ENCODE data around the gene CFB. TPM values are rescaled to one million over a fixed set of nuclear protein-coding genes. Genes with fewer than 3 reads are reported as not detected.
A peak's percentile ranks its signal among the peaks of the same experiment; 100 is the strongest.

The CFB gene
- total and polyA plus RNA-seq, 2 donors (not counting 3 experiments of a cell fraction or from before 2014, with no cell fraction given) = 0.87 to 1.5 TPM

DNA sequence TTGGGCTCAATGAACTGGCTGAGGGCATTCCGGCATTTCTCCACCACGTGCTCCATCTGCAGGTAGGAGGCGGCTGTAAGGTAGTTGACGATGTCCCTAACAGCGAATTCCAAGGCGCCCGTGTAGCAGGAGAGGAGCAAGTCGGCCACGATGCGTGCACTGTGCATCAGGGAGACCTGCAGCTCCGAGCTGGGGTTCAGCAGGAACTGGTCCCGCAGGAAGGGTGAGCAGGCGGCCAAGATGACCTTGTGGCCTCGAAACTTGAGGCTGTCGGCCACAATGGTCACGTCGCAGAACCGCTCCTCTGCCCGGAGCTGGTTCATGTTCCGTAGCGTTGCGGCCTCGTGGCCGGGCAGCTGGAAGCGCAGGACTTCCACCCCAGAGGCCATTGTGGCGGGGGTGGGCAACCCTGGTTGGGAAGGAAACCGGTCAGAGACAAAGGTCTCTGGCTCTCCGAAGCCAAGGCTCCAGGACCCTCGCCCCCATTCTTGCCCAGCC lies 44.9 kb upstream of the CFB start:
- ChIA-PET CTCF (interaction anchor here (2.8 kb wide), 1 partner anchor 51 kb away, joined by 27 read pairs; no protein-coding TSS in a partner anchor), POLR2A (no interaction called here)
- FAIRE-seq = no peak
- no peak overlapping the region for H3K9ac ChIP-seq (replicated peaks; ENCODE audit: extremely low read depth, insufficient read depth, low read length)
- no peaks in the 10 kb centered on the region for H3K79me2 ChIP-seq (ENCODE audit: control insufficient read depth, insufficient read depth, low read length)
- peaks cover 4 to 8% of the 10 kb centered on the region in 2 experiments for H3K27me3 ChIP-seq (ENCODE audit: control insufficient read depth in 2 of 2, insufficient read depth in 2 of 2, low read length in 2 of 2)
- peaks cover 12% of the 10 kb centered on the region for H3K4me1 ChIP-seq (ENCODE audit: control insufficient read depth, extremely low read depth, insufficient read depth, low read length)
- no peak for DNase-seq (ENCODE audit: low read depth, low spot score)
- no peak overlapping the region for H3K27ac ChIP-seq (ENCODE audit: insufficient read depth, low read depth, low read length)
- no peak for TF ChIP-seq JUN (IDR thresholded peaks at IDR 0.05; ENCODE audit: borderline replicate concordance, insufficient read depth, insufficient read length, low read depth)
- no peak for TF ChIP-seq EZH2 (IDR thresholded peaks at IDR 0.05; ENCODE audit: borderline replicate concordance, low read depth, low read length, severe bottlenecking)
- no peak for TF ChIP-seq POLR2AphosphoS5 (IDR thresholded peaks at IDR 0.05; ENCODE audit: insufficient read depth, low read depth, low read length)
- no peak for TF ChIP-seq GATA2 (IDR thresholded peaks at IDR 0.05; ENCODE audit: insufficient read depth, insufficient read length, low read depth, low read length)
- TF ChIP-seq, protein P1, sequence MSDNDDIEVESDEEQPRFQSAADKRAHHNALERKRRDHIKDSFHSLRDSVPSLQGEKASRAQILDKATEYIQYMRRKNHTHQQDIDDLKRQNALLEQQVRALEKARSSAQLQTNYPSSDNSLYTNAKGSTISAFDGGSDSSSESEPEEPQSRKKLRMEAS (IDR thresholded peaks at IDR 0.05; ENCODE audit: insufficient read depth, insufficient read length) = no peak
- TF ChIP-seq MYC (IDR thresholded peaks at IDR 0.05; ENCODE audit: low read depth, low read length) = no peak
- no peak for TF ChIP-seq FOS (IDR thresholded peaks at IDR 0.05; ENCODE audit: borderline replicate concordance, insufficient read depth, low read length)
- TF ChIP-seq, protein P2, sequence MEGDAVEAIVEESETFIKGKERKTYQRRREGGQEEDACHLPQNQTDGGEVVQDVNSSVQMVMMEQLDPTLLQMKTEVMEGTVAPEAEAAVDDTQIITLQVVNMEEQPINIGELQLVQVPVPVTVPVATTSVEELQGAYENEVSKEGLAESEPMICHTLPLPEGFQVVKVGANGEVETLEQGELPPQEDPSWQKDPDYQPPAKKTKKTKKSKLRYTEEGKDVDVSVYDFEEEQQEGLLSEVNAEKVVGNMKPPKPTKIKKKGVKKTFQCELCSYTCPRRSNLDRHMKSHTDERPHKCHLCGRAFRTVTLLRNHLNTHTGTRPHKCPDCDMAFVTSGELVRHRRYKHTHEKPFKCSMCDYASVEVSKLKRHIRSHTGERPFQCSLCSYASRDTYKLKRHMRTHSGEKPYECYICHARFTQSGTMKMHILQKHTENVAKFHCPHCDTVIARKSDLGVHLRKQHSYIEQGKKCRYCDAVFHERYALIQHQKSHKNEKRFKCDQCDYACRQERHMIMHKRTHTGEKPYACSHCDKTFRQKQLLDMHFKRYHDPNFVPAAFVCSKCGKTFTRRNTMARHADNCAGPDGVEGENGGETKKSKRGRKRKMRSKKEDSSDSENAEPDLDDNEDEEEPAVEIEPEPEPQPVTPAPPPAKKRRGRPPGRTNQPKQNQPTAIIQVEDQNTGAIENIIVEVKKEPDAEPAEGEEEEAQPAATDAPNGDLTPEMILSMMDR (IDR thresholded peaks at IDR 0.05; ENCODE audit: extremely low read depth in 1 of 2, insufficient read depth in 1 of 2, low read depth in 1 of 2, low read length in 2 of 2) = no peak
- TF ChIP-seq POLR2A (IDR thresholded peaks at IDR 0.05; ENCODE audit: low read depth, low read length) = no peak
- no peaks in the 10 kb centered on the region for H4K20me1 ChIP-seq (replicated peaks; ENCODE audit: control insufficient read depth, extremely low read depth, insufficient read depth, low read length)
- no TSS peak for BruUV-seq (replicated peaks)
- H3K9me3 ChIP-seq (replicated peaks; ENCODE audit: control insufficient read depth, insufficient read depth, low read length) = no peaks in the 10 kb centered on the region
- peak overlapping the region in 1 of 3 experiments; percentile 77 for H3K4me3 ChIP-seq (replicated peaks in 1 of 3; ENCODE audit: insufficient read depth in 1 of 3, low read depth in 1 of 3, low read length in 3 of 3)
- H3K36me3 ChIP-seq (ENCODE audit: control insufficient read depth in 2 of 2, extremely low read depth in 1 of 2, insufficient read depth in 2 of 2, low read length in 2 of 2) = no peaks in the 10 kb centered on the region
- dilution Hi-C loops (cut with MboI; ENCODE audit: extremely low pct_ligation_motif_present, low sequenced_read_pairs) = no loop called here
- peak overlapping the region; percentile 24 for H2AFZ ChIP-seq (ENCODE audit: low read depth, low read length)
- intact Hi-C loops (cut with micrococcal nuclease) = no loop called here
- H3K4me2 ChIP-seq (ENCODE audit: insufficient read depth, low read length) = peak overlapping the region; percentile 13
- no peaks in the 10 kb centered on the region for H3K9me1 ChIP-seq (replicated peaks; ENCODE audit: control insufficient read depth, extremely low read depth, insufficient read depth, low read length)
